GM21515 (cell line): Measurements from ENCODE around the gene VAMP5.
"Not testable (repeated sequence)": the region's sequence is repeated elsewhere in the genome, so short reads cannot be mapped to it uniquely, and the experiment has no call there.

ENCODE experiments used
- ATAC-seq: cut with Tn5 transposase; IDR thresholded peaks from one replicate; pipeline ENCODE4 v1.9.1; 2021; ENCODE audit not compliant: unreplicated experiment

VAMP5 gene

DNA sequence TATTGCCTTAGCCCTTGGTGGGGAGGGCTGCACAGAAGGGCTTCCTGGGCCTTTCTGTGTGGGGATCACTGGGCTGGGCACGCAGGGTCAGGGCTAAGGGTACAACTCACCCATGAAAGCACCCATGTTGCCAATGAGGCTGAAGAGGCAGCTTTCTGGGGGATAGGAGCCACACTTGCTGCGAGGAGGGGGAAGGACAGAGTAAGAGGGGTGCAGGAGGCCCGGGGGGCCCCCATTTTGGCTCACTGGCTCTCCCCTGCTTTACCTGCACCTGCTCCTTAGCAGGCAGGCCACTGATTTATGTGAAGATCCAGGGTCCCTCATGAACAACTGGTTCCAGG is 16.0 kb downstream of the VAMP5 start:
- no peak for ATAC-seq

DNA sequence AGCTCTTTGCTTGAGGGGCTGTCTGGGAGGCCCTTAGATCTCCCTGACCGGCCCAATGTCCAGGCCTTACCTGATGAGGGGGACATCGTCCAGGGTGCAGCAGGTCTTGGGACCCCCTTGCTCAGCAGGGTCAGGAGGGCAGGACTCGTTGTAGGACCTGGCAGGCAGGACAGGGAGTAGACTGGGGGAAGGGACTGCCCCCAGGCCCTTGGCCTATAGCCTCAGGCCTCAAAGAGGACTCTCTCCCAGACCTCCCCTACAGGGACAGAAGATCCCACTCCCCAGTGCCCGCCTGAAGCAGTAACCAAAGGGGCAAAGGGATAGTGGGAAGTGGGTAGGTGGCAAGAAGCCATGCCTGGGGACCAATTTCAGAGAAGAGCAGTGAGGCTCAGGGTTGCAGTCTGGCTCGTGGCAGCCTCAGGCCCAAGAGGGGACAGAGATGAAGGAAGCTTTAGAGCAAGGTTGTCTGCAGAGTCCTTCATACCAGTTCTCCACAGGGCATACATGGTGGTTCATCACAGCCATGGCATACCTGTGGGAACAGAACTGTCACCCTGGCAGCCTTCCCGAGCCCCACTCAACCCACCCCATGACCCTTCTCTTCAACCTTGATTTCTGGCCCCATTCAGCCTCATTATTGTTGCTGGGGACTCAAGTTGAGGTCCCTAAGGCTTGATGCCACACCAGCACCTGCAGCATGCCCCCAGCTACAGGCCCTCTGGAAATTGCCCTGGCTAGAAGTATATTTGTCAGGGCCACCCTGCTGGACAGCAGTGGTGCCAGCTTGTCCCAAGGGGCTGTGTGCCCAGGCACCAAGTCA is 16.9 kb downstream of the VAMP5 start:
- no peak for ATAC-seq

DNA sequence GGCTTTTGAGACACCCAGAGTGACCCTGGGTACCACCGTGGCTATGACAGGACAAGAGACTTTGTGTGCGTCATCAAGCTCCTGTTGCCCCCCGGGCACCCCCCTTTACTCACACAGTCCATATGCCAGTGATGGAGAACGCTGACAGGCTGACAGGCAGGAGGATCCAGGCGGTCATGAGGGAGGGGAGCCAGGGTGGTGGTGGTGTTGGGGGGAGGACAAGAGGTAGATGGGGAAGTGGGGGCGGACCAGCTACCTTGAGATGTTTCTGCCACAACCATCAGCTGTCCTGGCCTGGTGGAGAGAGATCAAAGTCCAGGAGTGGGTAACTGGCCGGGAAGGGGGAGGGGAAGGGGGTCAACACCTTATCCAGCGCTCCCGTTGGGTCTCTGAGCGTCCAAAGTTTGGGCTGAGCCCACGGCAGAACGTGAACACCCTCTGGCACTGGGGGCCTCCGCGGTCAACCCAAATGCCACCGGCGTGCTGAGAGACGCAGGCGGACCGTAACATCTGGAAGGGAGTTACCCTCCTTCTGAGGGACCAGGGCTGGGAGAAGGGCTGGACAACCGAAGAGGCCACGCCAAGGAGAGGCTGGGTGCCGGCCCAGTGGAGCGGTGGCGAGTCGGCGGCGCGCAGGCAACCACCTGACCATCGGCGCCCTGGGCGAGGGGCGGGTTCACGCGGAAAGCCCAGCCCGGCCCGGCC is 17.7 kb downstream of the VAMP5 start:
- peak; percentile 35 for ATAC-seq

DNA sequence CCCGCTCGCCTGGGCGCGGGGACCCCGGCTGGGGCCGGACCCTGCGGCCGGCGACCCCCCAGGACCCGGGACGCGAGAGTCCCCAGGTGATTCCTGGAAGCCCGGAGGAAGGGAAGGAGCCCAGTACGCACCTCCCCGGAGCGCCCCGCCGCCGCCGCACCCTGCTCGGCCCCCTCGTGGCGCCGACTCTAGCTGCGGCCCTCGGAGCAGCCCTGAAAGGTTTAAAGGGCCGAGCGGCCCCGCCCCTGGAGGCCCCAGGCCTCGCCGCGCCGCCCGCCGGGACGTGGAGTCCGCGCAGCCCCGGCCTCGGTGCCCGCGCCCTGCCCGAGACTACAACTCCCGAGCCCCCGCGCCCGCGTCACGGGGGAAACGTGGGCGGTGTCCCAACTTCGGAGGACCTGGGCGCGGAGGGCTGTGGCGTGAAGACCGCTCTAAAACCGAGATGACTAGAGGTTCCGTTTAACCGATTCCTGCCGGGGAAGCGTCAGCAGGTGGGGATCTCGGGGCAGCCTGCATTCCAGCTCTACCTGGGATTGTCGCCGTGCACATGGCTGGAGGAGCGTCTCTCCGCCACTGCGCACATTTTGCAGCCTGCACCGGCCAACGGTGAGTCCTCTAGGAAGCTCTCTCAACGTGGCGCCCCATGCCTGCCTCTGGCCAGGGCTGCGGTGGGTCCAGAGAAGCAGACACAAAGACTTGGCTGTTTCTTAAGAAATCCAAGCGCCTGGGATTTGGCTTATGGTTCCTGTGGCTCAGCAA is 18.4 kb downstream of the VAMP5 start, which contains the start of gene TMEM150A:
TSS of gene TMEM150A (minus strand) at position 223 of the 759 bp plus-strand sequence. CDS start 750 bp downstream, outside the sequence.
- ATAC-seq = peak; percentile 88

DNA sequence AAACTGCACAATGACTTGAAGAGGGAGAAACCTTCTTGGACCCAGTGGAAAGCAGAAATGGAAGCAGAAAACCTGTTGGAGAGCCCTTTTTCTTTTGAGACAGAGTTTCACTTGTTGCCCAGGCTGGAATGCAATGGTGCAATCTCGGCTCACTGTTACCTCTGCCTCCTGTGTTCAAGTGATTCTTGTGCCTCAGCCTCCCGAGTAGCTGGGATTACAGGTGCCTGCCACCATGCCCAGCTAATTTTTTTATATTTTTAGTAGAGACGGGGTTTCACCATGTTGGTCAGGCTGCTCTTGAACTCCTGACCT is 19.9 kb downstream of the VAMP5 start:
- not testable (repeated sequence) for ATAC-seq

DNA sequence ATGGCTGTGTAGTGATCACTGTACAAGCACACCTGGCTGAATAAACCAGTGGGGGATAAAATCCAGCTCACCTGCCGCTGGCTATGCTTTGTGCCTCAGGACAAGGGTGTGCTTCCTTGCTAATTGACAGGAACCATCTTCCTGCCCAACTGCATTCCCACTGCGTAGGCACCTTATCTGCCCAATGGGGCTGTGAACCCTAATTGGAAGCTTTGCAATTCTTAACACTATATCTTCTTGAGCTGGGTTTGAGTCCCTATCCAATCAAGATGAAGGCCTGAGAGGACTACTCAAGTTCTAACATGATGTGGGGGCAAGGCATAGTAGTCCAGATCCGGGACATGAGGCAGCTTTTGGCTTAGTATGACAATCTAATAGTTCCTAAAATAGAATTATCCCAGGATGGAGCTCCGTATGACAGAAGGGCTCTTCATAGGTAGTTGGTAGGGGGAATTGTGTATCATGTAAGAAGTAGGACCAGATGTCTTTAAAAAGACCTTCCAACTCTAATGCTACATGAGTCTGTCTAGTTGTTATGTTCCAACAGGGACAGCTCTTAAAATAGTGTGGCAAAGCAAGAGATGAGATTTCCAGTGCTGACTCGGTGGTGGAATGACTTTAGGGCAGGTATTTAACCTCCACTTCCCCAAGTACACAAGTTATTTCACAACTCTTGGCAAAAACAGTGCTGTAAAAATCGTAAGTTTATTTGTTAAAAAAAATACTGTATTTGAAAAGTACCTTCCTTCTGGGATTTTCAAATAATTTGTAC is 20.5 kb downstream of the VAMP5 start:
- no peak for ATAC-seq

DNA sequence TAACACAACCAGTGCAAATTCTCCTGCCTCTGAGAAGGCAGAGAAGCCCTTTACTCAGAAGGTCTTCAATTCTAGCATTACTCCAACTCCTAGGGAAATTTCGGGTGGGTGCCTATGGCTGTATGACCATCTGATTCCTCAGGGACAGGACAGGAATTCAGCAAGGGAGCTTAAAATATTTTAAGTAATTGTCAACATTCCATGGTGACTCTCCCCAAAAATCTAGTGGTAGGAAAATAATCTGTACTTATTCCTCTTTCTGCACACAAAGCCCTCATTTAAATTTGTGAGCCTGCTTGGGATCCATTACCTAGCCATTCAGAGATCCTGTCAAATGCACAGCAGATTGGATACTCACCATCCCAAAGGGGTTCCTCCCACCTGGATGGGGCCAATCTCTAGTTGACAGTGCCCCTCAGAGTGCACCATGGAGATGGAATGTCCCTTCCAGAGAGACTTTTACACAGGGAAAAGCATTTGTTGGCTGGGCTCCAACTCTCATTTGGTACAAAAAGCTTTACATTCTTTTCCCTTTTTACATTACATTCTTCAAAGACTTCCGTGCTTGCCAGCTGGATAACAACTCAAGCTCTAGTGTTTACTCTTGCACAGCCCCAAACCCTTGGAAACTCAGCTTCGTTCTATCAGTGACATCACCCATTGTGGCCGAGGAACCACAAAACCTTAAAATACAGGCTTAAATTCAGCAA is 21.3 kb downstream of the VAMP5 start:
- no peak for ATAC-seq

DNA sequence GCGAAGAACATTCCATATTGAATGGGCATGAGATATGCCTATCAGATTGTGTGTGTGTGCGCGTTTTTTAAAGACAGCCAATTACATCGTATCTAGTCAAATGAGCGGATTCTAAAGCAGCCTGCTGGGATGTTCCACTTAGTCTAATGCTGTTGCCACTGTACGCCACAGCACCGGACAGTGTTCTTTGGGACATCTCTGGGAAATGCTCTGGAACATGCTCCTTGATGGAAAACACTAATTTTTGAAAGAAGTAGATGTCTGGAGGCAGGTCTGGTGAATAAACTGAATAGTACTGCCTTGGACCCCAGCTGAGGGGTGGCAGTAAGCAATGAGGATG is 21.9 kb downstream of the VAMP5 start:
- ATAC-seq = no peak

DNA sequence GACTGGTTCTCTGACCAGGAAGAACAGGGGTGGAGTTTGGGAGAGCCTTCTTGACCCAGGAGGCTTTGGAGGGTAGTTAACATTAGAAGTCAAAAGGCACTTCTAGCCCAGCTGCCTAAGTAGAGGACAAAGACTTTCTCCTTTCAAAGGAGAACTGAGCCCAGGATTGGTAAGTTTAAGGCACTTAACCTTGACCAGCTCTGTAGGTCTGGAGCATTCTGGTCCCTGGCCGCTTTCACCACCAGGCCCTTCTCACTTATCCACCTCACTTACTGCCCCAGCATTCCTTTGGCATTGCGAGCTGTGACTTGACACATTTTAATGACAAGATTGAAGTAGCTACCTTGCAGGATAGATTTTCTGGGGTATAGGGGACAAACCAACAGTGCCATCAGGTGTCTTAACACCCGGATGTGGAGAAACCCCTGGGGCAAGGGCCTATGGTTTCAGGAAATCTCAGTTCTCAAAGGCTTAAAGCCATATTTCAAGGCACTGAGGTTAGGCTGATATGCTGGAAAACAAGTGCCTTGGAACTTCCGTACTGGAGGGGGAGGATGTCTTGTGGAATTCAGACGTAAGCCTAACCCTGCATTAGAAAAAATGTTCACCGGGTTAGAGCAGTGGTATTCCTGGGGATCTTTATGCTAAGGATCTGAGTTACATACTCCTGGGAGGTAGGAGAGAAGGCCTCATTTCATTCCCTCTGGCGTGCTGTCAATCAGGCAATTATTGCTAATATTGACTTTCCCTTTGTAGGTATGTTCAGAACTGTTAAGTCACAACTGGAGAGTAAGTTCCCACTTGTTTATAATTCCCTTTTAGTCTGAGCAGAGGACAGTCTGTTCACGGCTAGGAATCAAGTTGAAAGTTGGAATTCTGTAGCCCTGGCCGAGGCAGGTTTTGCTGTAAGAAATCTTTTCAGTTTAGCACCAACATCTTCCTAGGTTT is 23.3 kb downstream of the VAMP5 start:
- no peak for ATAC-seq

DNA sequence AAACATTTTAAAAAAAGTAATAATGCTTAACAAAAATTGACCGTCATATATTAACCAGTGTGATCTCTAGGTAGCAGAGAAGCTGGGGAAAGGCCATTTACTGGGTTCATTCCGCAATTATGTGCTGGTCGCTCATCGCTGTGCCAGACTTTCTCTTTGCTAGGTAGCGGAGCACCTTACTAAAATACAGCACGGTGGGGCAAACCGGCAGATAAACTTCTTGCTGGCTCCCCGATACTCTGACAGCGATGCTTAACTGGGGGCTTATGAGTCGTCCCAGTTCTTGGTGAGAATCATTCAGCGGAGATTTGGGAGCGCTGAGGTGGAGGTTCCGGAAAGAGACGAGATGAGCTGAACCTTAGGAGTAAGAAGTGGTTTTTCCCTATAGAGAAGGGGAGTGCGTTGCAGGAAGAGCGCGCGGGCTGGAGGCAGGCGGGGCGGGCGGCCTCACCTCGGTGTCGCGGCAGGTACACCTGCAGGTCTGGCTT is 27.0 kb downstream of the VAMP5 start:
- ATAC-seq = peak; percentile 11

DNA sequence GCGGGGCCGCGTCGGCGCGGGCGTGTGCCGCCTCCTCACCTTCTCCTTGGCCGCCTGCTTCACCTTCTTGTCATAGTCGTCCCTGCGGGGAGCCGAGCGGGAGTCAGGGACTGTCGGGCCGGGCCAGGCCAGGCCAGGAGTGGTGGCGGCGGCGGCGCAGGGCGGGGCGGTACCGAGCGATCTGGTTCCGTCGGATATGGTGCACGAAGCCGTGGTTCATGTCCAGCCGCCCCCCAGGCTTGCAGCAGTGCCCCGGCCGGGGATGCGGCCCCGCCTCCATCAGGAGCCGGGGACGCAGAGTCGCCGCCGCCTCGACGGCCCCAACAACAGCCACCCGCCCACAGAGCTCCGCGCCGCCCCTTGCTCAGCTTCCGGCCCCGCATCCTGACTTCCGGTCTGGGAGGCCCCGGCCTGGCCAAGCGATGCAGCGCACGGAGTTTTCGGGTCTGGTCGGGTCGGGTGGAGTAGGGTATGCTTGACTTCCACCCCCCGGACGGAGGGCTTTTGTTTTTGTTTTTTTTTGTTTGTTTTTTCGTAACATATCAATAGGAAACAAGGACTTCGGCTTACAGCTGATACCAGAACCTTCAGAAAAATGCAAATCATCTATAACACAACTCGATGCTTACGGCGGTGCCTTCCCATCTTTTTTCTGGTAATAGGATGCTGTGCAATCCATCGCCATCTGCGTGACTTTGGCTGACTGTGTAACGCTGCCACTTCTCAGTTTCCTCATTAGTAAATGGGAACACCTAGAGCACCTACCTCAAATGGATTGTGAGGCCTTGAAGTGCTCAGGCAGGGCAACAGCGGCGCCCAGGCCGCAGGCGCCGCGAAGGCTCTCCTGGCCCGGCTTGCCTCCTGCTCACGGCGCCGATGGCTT is 27.7 kb downstream of the VAMP5 start, which contains the start of gene C2orf68:
TSS of gene C2orf68 (minus strand) at position 362 of the 883 bp plus-strand sequence. CDS start at position 280, 82 bp downstream.
- ATAC-seq = peak; percentile 74

DNA sequence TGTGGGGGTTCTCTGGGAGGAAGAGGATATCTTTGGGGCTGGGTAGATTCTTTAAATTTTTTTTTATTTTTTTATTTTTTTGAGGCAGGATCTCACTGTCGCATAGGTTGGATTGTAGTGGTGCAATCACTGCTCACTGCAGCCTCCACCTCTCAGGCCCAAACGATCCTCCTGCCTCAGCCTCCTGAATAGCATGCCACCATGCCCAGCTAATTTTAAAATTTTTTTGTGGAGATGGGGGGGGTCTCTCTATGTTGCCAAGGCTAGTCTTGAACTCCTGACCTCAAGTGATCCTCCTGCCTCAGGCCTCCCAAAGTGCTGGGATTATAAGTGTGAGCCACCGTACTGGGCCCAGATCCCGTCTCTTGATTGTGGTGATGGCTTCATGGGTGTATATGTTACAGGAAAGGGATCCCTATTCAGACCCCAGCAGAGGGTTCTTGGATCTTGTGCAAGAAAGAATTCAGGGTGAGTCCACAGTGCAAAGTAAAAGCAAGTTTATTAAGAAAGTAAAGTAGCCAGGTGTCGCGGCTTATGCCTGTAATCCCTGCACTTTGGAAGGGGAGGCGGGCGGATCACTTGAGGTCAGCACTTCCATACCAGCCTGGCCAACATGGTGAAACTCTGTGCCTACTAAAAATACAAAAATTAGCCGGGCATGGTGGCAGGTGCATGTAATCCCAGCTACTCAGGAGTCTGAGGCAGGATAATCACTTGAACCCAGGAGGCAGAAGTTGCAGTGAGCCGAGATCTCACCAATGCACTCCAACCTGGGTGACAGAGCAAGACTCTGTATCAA is 29.7 kb downstream of the VAMP5 start:
- no peak for ATAC-seq

DNA sequence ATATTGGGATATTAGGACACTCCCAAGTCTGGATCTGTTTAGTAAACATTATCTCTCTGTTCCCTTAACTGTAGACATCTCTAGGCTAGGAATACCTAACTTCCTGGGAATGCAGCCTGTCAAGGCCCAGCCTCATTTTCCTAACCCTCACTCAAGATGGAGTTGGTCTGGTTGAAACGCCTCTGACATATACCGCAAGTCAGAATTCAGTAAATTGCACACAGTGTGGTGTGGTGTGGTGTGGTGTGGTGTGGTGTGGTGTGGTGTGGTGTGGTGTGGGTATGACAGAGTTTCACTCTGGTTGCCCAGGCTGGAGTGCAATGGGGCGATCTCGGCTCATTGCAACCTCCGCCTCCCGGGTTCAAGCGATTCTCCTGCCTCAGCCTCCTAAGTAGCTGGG is 30.5 kb downstream of the VAMP5 start:
- not testable (repeated sequence) for ATAC-seq

DNA sequence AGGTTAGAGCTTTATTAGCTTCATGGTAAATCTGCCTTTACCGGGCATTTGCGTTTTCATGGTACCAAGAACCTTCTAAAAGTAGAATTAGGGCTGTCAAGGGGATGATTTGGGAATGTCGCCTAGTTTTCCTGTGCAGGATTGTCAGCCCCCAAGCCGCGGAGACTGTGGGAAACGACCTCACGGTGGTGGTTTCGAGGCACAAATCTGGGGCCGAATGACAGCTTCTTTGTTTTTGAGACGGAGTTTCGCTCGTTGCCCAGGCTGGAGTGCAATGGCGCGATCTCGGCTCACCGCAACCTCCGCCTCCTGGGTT is 31.1 kb downstream of the VAMP5 start:
- no peak for ATAC-seq

DNA sequence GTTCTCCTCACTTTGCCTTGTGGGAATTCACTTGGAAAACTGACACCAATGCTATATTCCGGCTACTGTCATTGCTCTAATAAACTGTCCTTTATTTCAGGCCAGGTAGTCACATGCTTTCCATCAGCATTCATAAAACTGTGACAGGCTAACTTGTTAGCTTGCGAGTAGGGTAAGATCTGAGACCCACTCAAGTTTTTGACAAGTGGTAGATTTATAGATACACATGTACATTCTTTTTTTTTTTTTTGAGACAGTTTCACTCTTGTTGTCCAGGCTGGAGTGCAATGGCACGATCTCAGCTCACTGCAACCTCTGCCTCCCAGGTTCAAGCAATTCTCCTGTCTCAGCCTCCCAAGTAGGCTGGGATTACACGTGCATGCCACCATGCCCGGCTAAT is 33.5 kb downstream of the VAMP5 start:
- not testable (repeated sequence) for ATAC-seq

DNA sequence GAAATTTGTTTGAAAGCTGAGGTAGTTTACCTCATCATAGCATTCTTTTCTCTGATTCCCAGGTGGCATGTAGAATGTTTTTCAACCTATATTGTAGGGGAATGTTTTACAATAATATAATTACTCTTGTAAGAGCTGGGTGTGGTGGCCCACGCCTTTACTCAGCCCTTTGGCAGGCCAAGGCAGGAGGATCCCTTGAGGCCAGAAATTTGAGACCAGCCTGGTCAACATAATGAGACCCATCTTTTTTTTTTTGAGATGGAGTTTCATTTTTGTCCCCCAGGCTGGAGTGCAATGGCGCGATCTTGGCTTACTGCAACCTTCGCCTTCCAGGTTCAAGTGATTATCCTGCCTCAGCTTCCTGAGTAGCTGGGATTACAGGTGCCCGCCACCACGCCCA is 35.4 kb downstream of the VAMP5 start:
- ATAC-seq = no peak

DNA sequence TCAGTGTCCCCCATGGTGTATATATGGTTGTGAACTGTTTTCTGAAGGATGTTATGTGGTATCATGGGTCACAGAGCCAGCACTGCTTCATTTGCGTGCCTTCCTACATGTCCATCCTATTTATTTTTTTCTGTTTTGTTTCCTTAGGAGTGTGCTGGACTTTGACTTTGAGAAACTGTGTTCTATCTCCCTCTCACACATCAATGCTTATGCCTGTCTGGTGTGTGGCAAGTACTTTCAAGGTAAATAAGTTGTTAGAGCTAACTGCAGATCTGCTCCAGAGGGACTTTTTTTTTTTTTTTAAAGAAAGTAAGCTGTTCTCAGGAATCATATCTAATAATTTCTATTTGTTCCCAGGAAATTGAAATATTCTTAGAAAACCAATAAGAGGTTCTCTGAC is 37.1 kb downstream of the VAMP5 start:
- no peak for ATAC-seq

DNA sequence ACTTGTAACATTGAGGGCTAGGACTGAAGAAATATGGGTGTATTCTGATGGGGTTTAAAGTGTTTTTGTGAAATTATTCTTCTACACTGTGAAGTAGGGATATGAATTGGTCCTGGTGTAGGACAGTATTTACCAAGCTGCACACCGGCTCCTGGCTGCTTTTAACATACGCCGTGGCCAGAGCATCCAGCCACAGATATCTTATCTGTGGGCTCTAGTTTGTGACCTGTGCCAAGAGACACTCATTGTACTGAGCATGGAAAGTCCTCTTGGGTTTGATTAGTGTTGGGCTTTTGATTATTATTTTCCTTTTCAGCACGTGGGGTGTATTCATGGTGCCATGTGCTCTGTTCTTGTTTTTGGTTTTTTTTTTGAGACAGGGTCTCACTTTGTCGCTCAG is 39.8 kb downstream of the VAMP5 start:
- no peak for ATAC-seq
